ENCODE measurements around the gene KSR1. TPM values are rescaled to one million over a fixed set of nuclear protein-coding genes. Genes with fewer than 3 reads are reported as not detected.

Gene KSR1
- total RNA-seq, 8 experiments from 2014 or later: 11.2 to 34.1 (median 17.6) TPM

- Histone ChIP-seq H3K27ac (no peak overlapping the region), H3K4me3 (no peak overlapping the region), H3K4me1 (replicated peaks in 1 of 2) (peaks cover 2 to 11% of the 10 kb centered on the region in 2 donors)
- WGBS, 10 experiments: 70 to 100% (median 92%) methylated on average over 1 to 7 of the region's 13 CpGs; no CpG with 5 or more reads in 2 of the 10 experiments
- in situ Hi-C loops (cut with MboI; ENCODE audit: low pct_unique_long_range_greater_than_20kb in 2 of 9, low sequenced_read_pairs in 9 of 9, unreplicated experiment in 9 of 9): loop anchor here in 1 of 9 experiments (25.0 kb wide), 1 partner anchor 88 kb away; the partner anchor contains the start of gene KSR1
- peak in 1 of 8 experiments; percentile 22 for ATAC-seq (replicated peaks in 6 of 8)
Measured at GRCh38 chr17:27550291-27550930, 94.2 kb downstream of the KSR1 start.

DNA sequence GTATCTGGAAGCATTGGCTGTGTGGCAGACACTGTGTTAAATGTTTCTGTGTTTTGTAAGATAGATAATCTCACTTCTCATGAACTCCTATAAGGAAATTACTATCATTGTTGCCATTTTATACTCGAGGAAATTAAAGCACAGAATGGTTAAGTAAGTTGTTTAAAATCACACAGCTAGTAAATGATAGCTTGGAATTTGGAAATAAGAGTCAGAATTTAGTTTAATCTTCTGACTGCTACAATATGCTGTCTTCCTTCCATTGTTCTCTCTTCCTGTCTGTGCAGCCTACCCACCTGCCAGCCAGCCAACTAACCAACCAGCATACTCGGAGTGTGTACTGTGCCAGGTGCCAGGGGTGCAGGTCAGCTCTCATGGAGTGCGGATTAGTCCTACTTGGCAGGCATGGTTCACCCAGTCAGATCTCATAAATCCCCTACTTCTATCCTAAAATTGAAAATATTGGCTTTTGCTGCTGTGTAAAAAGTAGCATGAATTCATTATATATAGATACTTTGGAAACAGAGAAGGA is 94.8 kb downstream of the KSR1 start:
- in situ Hi-C loops (cut with MboI; ENCODE audit: low pct_unique_long_range_greater_than_20kb in 2 of 9, low sequenced_read_pairs in 9 of 9, unreplicated experiment in 9 of 9): loop anchor here in 1 of 9 experiments (25.0 kb wide), 1 partner anchor 89 kb away; the partner anchor contains the start of gene KSR1
- Histone ChIP-seq H3K4me3 (no peak overlapping the region), H3K4me1 (replicated peaks in 1 of 2) (peaks cover 0 to 7% of the 10 kb centered on the region in 2 donors), H3K27ac (no peak overlapping the region)
- 85 to 100% (median 93%) methylated on average over 1 to 3 of the region's 3 CpGs; no CpG with 5 or more reads in 2 of the 10 experiments for WGBS, 10 experiments
- ATAC-seq (replicated peaks in 6 of 8): no peak

DNA sequence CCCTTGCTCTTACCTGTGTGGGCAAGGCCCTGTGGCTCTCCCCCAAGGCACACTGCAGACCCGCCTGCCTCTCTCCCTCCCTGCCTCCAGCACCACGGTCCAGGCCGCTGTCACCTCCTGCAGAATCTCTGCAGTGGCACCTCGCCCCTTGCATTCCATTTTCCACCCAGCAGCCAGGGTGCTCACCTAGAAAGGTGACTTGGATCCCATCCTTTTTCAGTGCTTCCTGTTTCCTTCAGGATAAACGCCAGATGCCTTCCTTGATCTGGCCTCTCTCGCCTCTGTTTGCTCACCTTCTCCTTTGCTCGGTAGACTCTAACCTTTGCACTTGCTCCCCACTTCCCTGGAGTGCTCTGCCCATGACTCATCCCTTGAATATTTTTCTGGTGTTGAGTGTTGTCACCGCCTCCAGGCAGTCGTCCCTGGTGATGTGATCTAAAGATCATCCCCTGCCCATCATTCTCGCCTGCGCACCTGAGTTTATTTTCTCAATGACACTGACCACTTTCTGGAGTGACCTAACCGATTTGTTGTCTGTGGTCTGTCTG is 95.5 kb downstream of the KSR1 start:
- Histone ChIP-seq H3K27ac (no peak overlapping the region), H3K4me1 (replicated peaks in 1 of 2) (peaks cover 0 to 3% of the 10 kb centered on the region in 2 donors), H3K4me3 (no peak overlapping the region)
- in situ Hi-C loops (cut with MboI; ENCODE audit: low pct_unique_long_range_greater_than_20kb in 2 of 9, low sequenced_read_pairs in 9 of 9, unreplicated experiment in 9 of 9): loop anchor here in 1 of 9 experiments (25.0 kb wide), 1 partner anchor 89 kb away; the partner anchor contains the start of gene KSR1
- 65 to 100% (median 85%) methylated on average over 2 to 12 of the region's 12 CpGs for WGBS, 10 experiments
- no peak for ATAC-seq (replicated peaks in 6 of 8)

DNA sequence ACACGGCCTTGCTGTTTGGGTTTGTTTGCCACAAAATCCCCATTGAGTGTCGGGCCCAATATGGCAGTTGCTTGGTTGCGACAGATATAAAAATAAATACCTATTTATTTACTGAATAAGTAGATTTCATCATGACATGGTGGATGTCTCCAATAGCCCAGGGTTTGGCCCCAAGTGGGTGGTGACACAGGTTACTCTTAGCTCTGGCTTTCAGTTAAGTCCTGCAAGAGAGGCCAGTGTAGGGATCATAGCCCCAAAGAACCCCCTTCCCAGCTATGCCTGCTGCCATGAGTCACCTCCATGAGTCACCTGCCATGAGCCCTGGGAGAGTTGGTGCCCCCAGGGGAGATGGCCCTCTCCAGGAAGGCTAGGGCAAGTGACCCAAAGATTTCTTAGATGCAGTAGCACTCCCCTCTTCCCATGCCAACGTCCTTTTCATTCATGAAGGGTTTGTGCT is 96.1 kb downstream of the KSR1 start:
- WGBS, 10 experiments: 88 to 100% (median 93%) methylated on average over 1 to 4 of the region's 4 CpGs; no CpG with 5 or more reads in 4 of the 10 experiments
- Histone ChIP-seq H3K4me3 (no peak overlapping the region), H3K4me1 (replicated peaks in 1 of 2) (no peaks in the 10 kb centered on the region), H3K27ac (no peak overlapping the region)
- in situ Hi-C loops (cut with MboI; ENCODE audit: low pct_unique_long_range_greater_than_20kb in 2 of 9, low sequenced_read_pairs in 9 of 9, unreplicated experiment in 9 of 9): loop anchor here in 1 of 9 experiments (25.0 kb wide), 1 partner anchor 90 kb away; the partner anchor contains the start of gene KSR1
- ATAC-seq (replicated peaks in 6 of 8): peak in 6 of 8 experiments; percentile 26 to 76 (median 40)

DNA sequence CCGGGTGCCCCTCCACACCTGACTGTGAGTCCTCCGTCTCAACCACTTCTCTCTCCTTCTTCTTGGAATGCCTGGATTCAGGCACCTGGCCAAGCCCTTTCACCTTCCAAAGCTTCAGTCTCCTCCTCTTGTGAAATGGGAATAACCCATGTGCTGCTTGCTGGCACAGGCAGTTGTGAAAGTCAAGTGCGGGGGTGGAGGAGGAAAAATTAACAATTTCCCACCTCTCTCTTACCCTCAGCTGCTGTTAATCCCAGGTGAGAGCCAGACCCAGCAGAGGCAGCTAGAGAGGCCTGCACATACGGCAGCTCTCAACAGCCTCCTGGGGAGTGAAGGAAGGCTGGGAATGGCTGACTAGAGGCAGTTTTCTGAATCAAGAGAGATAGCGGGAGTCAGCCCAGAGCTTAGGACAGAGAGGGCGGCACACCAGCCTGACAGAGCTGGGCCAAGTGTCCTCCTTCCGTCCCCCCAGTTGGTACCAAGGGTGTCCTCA is 96.8 kb downstream of the KSR1 start:
- Histone ChIP-seq H3K4me1 (replicated peaks in 1 of 2) (no peaks in the 10 kb centered on the region), H3K27ac (no peak overlapping the region), H3K4me3 (no peak overlapping the region)
- 75 to 100% (median 96%) methylated on average over 1 to 3 of the region's 7 CpGs; no CpG with 5 or more reads in 4 of the 10 experiments for WGBS, 10 experiments
- ATAC-seq (replicated peaks in 6 of 8): no peak
- in situ Hi-C loops (cut with MboI; ENCODE audit: low pct_unique_long_range_greater_than_20kb in 2 of 9, low sequenced_read_pairs in 9 of 9, unreplicated experiment in 9 of 9): loop anchor here in 1 of 9 experiments (25.0 kb wide), 1 partner anchor 91 kb away; the partner anchor contains the start of gene KSR1

DNA sequence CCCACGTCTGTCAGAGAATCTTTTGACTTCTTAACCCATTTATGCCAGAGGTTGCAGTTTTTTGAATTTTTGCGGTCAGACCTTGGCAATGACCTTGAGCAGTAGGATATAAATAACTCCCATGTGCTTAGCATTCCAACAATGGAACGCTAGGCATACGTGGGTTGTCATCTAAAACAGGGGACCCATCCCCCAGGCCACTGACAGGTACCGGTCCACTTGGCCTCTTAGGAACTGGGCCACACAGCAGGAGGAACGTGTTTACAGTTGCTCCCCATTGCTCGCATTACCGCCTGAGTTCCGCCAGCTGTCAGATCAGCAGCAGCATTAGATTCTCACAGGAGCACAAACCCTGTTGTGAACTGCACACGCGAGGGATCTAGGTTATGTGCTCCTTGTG is 97.9 kb downstream of the KSR1 start:
- in situ Hi-C loops (cut with MboI; ENCODE audit: low pct_unique_long_range_greater_than_20kb in 2 of 9, low sequenced_read_pairs in 9 of 9, unreplicated experiment in 9 of 9): loop anchor here in 1 of 9 experiments (25.0 kb wide), 1 partner anchor 92 kb away; the partner anchor contains the start of gene KSR1
- Histone ChIP-seq H3K4me1 (replicated peaks in 1 of 2) (no peaks in the 10 kb centered on the region), H3K27ac (no peak overlapping the region), H3K4me3 (no peak overlapping the region)
- WGBS, 10 experiments: 0 to 100% (median 89%) methylated on average over 1 to 10 of the region's 11 CpGs; no CpG with 5 or more reads in 3 of the 10 experiments
- ATAC-seq (replicated peaks in 6 of 8): no peak

DNA sequence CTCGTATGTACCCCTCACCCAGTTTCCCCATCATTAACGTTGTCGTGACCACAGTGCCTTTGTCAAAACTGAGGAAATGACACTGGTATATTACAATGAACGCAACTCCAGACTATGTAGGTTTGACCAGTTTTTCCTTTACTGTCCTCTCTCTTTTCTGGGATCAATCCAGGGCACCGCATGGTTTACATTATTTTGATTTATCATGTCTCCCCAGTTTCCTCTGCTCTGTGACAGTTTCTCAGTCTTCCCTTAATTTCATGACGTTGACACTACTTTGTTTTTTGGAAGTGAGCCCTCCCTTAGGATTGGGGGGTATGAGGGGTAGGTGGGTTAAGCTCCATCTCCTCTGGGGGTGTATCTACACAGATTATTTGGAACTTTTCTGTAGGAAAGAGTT is 98.7 kb downstream of the KSR1 start:
- WGBS, 10 experiments: 30 to 97% (median 79%) methylated on average over 2 to 6 of the region's 6 CpGs; no CpG with 5 or more reads in 1 of the 10 experiments
- Histone ChIP-seq H3K4me3 (no peak overlapping the region), H3K4me1 (replicated peaks in 1 of 2) (peaks cover 2 to 6% of the 10 kb centered on the region in 2 donors), H3K27ac (no peak overlapping the region)
- ATAC-seq (replicated peaks in 6 of 8): no peak
- in situ Hi-C loops (cut with MboI; ENCODE audit: low pct_unique_long_range_greater_than_20kb in 2 of 9, low sequenced_read_pairs in 9 of 9, unreplicated experiment in 9 of 9): loop anchor here in 1 of 9 experiments (25.0 kb wide), 1 partner anchor 93 kb away; the partner anchor contains the start of gene KSR1

GRCh38 chr17:27555339-27555738 is 99.1 kb downstream of the KSR1 start:
- no peak for ATAC-seq (replicated peaks in 6 of 8)
- no peak overlapping the region for H3K4me3 ChIP-seq
- no peak overlapping the region for H3K27ac ChIP-seq
- in situ Hi-C loops (cut with MboI; ENCODE audit: low pct_unique_long_range_greater_than_20kb in 2 of 9, low sequenced_read_pairs in 9 of 9, unreplicated experiment in 9 of 9): loop anchor here in 1 of 9 experiments (25.0 kb wide), 1 partner anchor 93 kb away; the partner anchor contains the start of gene KSR1
- H3K4me1 ChIP-seq (replicated peaks in 1 of 2): peaks cover 3 to 11% of the 10 kb centered on the region in 2 donors
- WGBS, 10 experiments: 50 to 100% (median 92%) methylated on average over 1 to 5 of the region's 5 CpGs

DNA sequence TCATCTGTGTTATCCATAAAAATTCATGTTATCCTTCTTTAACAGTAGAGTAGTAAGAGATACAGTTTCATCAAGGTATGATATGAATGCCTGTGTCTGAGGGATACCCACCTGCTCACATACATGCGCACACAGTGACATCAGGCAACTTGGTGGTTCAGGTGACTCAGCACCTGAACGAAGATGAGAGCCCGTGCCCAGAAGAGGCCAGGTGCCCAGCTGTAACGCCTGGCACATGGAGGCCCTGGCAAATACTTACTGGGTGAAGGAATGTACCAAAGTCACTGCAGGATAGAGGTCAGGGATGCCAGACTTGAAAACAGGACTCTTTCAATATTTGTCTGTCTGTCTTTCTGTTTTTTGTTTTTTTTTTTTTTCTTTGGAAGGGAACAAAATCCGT is 102.1 kb downstream of the KSR1 start:
- peaks cover 3 to 15% of the 10 kb centered on the region in 2 donors for H3K4me1 ChIP-seq (replicated peaks in 1 of 2)
- H3K4me3 ChIP-seq: no peak overlapping the region
- no peak overlapping the region for H3K27ac ChIP-seq
- 71 to 100% (median 89%) methylated on average over 1 to 5 of the region's 5 CpGs; no CpG with 5 or more reads in 4 of the 10 experiments for WGBS, 10 experiments
- in situ Hi-C loops (cut with MboI; ENCODE audit: low pct_unique_long_range_greater_than_20kb in 2 of 9, low sequenced_read_pairs in 9 of 9, unreplicated experiment in 9 of 9): loop anchor here in 1 of 9 experiments (25.0 kb wide), 1 partner anchor 96 kb away; the partner anchor contains the start of gene KSR1
- ATAC-seq (replicated peaks in 6 of 8): no peak

- Histone ChIP-seq H3K4me1 (replicated peaks in 1 of 2) (peaks cover 3 to 15% of the 10 kb centered on the region in 2 donors), H3K27ac (no peak overlapping the region), H3K4me3 (no peak overlapping the region)
- in situ Hi-C loops (cut with MboI; ENCODE audit: low pct_unique_long_range_greater_than_20kb in 2 of 9, low sequenced_read_pairs in 9 of 9, unreplicated experiment in 9 of 9): loop anchor here in 1 of 9 experiments (25.0 kb wide), 1 partner anchor 97 kb away; the partner anchor contains the start of gene KSR1
- ATAC-seq (replicated peaks in 6 of 8): peak in 1 of 8 experiments; percentile 1
- 80 to 100% (median 99%) methylated on average over 2 to 9 of the region's 12 CpGs; no CpG with 5 or more reads in 3 of the 10 experiments for WGBS, 10 experiments
Measured at GRCh38 chr17:27558842-27559505, 102.7 kb downstream of the KSR1 start.

GRCh38 chr17:27559506-27560481 is 103.5 kb downstream of the KSR1 start:
- in situ Hi-C loops (cut with MboI; ENCODE audit: low pct_unique_long_range_greater_than_20kb in 2 of 9, low sequenced_read_pairs in 9 of 9, unreplicated experiment in 9 of 9): loop anchor here in 2 of 9 experiments (10.0 to 25.0 kb wide), 2 partner anchors 55 to 97 kb away; partner anchors contain the start of gene KSR1 (in 1 of the 2)
- Histone ChIP-seq H3K27ac (peak overlapping the region in 1 of 2 donors; percentile 67), H3K4me3 (no peak overlapping the region), H3K4me1 (replicated peaks in 1 of 2) (peaks cover 3 to 15% of the 10 kb centered on the region in 2 donors)
- ATAC-seq (replicated peaks in 6 of 8): peak; percentile 81 to 89 (median 87)
- 24 to 87% (median 72%) methylated on average over 2 to 9 of the region's 22 CpGs; no CpG with 5 or more reads in 4 of the 10 experiments for WGBS, 10 experiments
